Liver (tissue), 3 donors: ENCODE results near the gene DCHS2.

ENCODE experiments used
- CTCF ChIP-seq: fragments of 150-350 bp; IDR thresholded peaks from 2 replicates; pipeline ENCODE4 v1.5.1; 2017; ENCODE audit warnings: improper control_type of control experiment, low read depth, low read length; ENCODE audit not compliant: missing input control
- FOXA1 ChIP-seq: IDR thresholded peaks from 2 replicates; pipeline ENCODE4 v1.6.1; 2016; ENCODE audit warnings: antibody characterized with exemption
- GABPA ChIP-seq, 2 donors: IDR thresholded peaks in 1 of 2; conservative IDR thresholded peaks in 1 of 2; 2 replicates each; pipeline ENCODE4 v1.6.1; 2016; ENCODE audit warnings: antibody characterized with exemption in 2 of 2, mild to moderate bottlenecking in 1 of 2, moderate library complexity in 1 of 2
- JUND ChIP-seq, 2 donors: IDR thresholded peaks; 2 replicates each; pipeline ENCODE4 v1.6.1; 2016; ENCODE audit warnings: antibody characterized with exemption in 2 of 2
- MAX ChIP-seq: IDR thresholded peaks from 2 replicates; pipeline ENCODE4 v1.6.1; 2016; ENCODE audit warnings: antibody characterized with exemption
- RAD21 ChIP-seq, 2 donors: IDR thresholded peaks; 2 replicates each; pipeline ENCODE4 v1.6.1; 2016; ENCODE audit warnings: antibody characterized with exemption in 2 of 2, mild to moderate bottlenecking in 2 of 2
- RXRA ChIP-seq, 2 donors: IDR thresholded peaks; 2 replicates each; pipeline ENCODE4 v1.6.1; 2017 to 2018; ENCODE audit warnings: antibody characterized with exemption in 2 of 2, mild to moderate bottlenecking in 1 of 2
- SP1 ChIP-seq: IDR thresholded peaks from 2 replicates; pipeline ENCODE4 v1.6.1; 2018; ENCODE audit warnings: antibody characterized with exemption, mild to moderate bottlenecking
- YY1 ChIP-seq: IDR thresholded peaks from 2 replicates; pipeline ENCODE4 v1.6.1; 2016; ENCODE audit warnings: antibody characterized with exemption, mild to moderate bottlenecking
- TF ChIP-seq, protein P1 (sequence below): IDR thresholded peaks from 2 replicates; pipeline ENCODE4 v1.6.1; 2016; ENCODE audit warnings: antibody characterized with exemption
- TF ChIP-seq, protein P2 (sequence below): IDR thresholded peaks from 2 replicates; pipeline ENCODE4 v1.6.1; 2016; ENCODE audit warnings: antibody characterized with exemption, mild to moderate bottlenecking
- donor health status: healthy.
- donor health status: healthy.

GRCh38 chr4:154376486-154376885 is 115.1 kb downstream of the DCHS2 start:
- TF ChIP-seq CTCF = no peak
- TF ChIP-seq JUND (IDR thresholded peaks at IDR 0.05) = no peak
- TF ChIP-seq, protein P1, sequence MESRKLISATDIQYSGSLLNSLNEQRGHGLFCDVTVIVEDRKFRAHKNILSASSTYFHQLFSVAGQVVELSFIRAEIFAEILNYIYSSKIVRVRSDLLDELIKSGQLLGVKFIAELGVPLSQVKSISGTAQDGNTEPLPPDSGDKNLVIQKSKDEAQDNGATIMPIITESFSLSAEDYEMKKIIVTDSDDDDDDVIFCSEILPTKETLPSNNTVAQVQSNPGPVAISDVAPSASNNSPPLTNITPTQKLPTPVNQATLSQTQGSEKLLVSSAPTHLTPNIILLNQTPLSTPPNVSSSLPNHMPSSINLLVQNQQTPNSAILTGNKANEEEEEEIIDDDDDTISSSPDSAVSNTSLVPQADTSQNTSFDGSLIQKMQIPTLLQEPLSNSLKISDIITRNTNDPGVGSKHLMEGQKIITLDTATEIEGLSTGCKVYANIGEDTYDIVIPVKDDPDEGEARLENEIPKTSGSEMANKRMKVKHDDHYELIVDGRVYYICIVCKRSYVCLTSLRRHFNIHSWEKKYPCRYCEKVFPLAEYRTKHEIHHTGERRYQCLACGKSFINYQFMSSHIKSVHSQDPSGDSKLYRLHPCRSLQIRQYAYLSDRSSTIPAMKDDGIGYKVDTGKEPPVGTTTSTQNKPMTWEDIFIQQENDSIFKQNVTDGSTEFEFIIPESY = no peak
- TF ChIP-seq, protein P2, sequence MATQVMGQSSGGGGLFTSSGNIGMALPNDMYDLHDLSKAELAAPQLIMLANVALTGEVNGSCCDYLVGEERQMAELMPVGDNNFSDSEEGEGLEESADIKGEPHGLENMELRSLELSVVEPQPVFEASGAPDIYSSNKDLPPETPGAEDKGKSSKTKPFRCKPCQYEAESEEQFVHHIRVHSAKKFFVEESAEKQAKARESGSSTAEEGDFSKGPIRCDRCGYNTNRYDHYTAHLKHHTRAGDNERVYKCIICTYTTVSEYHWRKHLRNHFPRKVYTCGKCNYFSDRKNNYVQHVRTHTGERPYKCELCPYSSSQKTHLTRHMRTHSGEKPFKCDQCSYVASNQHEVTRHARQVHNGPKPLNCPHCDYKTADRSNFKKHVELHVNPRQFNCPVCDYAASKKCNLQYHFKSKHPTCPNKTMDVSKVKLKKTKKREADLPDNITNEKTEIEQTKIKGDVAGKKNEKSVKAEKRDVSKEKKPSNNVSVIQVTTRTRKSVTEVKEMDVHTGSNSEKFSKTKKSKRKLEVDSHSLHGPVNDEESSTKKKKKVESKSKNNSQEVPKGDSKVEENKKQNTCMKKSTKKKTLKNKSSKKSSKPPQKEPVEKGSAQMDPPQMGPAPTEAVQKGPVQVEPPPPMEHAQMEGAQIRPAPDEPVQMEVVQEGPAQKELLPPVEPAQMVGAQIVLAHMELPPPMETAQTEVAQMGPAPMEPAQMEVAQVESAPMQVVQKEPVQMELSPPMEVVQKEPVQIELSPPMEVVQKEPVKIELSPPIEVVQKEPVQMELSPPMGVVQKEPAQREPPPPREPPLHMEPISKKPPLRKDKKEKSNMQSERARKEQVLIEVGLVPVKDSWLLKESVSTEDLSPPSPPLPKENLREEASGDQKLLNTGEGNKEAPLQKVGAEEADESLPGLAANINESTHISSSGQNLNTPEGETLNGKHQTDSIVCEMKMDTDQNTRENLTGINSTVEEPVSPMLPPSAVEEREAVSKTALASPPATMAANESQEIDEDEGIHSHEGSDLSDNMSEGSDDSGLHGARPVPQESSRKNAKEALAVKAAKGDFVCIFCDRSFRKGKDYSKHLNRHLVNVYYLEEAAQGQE = no peak
- TF ChIP-seq MAX = no peak
- no peak for TF ChIP-seq GABPA (IDR thresholded peaks at IDR 0.05 in 1 of 2, conservative IDR thresholded peaks at IDR 0.05 in 1 of 2)
- TF ChIP-seq YY1 = no peak
- TF ChIP-seq FOXA1 = no peak
- no peak for TF ChIP-seq RAD21 (IDR thresholded peaks at IDR 0.05)
- no peak for TF ChIP-seq SP1
- TF ChIP-seq RXRA (IDR thresholded peaks at IDR 0.05) = no peak
